GM19328 (cell line): ENCODE data around the gene PPP1R17.

Experiments
- ATAC-seq: cut with Tn5 transposase; IDR thresholded peaks from one replicate; pipeline ENCODE4 v1.9.1; 2021; ENCODE audit warnings: mild to moderate bottlenecking, moderate library complexity; ENCODE audit not compliant: unreplicated experiment

The PPP1R17 gene

GRCh38 chr7:31695859-31696614 lies 9.0 kb downstream of the PPP1R17 start:
- no peak for ATAC-seq

DNA sequence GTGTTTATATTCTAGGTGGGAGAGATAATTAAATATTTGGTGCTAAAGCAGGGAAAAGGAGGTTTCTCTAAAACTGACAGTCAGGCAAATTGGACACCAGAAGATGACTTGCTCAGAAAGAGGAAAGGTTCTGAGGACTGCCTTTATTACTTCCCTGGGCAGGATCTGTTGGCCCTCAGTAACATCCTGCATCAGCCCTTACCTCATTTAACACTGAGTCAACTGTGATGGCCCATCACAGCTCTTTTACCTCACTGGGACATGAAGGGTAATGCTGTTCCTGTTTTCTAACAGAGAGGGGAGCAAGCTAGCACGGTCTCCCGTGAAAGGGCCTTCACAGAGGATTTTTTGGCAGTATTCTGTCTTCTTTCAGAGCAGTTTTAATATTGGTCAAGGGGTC lies 12.0 kb downstream of the PPP1R17 start:
- ATAC-seq = no peak

DNA sequence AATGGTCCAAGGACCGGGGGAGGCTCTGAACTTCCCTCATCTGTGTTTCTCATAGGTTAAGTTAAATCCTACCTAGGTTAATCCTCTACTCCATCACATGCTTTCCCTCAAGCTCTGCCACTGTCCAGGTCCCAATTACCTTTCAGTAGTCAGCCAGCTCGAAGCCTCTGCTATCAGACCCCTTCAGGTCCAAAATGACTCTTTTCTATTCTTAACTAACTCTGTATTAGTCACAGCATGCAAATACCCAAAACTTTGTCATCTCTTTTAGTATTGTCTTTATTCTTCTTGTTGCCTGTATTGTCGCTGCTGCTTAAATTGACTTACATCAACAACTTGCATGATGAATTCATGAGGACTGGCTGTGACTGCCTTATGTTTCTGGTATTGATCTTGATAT lies 15.3 kb downstream of the PPP1R17 start:
- ATAC-seq = no peak

- peak; percentile 39 for ATAC-seq
These were observed 18.4 kb downstream of the PPP1R17 start for GRCh38 chr7:31705377-31705776.

DNA sequence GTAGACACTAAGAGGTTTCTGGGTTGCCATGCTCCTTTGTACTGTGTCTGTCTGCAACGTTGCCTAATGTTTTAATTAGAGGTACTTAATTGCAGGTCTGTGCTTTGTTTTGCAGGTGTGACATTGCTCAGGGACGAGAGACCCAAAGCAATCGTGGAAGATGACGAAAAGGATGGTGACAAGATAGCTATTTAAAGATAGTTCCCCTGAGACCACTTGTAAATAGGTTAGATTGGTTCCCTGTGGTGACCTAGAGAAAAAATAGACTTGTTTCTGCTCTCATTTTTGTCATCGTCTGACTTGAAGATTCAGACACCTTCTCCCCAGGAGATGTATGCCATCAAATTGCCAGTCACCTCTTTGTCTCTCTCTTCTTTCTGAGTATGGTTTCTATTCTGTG lies 20.1 kb downstream of the PPP1R17 start:
- ATAC-seq = peak; percentile 45

- ATAC-seq = no peak
These were observed 23.2 kb downstream of the PPP1R17 start for GRCh38 chr7:31710171-31710570.

DNA sequence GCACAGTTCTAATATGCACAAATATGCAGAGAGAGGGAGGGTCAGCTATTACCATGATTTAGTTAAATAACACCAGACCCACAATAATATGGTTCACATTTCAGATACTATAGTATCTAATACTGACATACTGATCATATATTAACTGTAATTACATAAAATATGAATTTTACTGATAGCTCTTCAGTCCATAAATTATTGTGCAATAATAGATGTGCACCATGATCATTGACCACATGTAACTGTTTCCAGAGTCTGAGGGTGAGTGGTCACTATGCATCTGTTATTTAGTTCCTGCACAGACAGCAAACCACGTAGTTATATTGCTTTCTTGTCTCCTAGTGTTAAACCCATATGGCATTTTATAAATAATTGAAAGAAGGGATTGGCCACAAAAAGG lies 29.3 kb downstream of the PPP1R17 start:
- no peak for ATAC-seq

GRCh38 chr7:31720366-31720765 lies 33.4 kb downstream of the PPP1R17 start:
- ATAC-seq = no peak

DNA sequence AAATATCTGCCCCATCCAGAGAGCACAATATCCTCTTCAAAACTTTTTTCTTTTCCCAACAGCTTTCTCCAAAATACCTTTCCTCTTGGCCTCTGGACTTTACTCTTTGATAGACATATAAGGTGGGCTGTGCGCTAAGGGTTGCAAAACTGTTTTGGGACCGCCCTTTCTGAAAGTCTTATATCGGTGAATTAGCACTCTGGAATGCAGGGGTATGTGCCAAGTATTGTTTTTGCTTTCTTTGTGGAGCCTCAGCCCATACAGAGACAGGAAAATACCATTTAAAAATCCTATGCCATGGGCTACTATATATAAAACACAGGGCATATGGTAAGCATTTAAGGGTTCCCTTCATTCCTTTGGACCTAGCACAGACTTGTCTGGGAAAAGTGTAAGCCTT lies 37.7 kb downstream of the PPP1R17 start:
- ATAC-seq = no peak

GRCh38 chr7:31729195-31729804 lies 42.3 kb downstream of the PPP1R17 start:
- ATAC-seq = no peak

- no peak for ATAC-seq
These were observed 47.4 kb downstream of the PPP1R17 start for GRCh38 chr7:31734456-31734855.

DNA sequence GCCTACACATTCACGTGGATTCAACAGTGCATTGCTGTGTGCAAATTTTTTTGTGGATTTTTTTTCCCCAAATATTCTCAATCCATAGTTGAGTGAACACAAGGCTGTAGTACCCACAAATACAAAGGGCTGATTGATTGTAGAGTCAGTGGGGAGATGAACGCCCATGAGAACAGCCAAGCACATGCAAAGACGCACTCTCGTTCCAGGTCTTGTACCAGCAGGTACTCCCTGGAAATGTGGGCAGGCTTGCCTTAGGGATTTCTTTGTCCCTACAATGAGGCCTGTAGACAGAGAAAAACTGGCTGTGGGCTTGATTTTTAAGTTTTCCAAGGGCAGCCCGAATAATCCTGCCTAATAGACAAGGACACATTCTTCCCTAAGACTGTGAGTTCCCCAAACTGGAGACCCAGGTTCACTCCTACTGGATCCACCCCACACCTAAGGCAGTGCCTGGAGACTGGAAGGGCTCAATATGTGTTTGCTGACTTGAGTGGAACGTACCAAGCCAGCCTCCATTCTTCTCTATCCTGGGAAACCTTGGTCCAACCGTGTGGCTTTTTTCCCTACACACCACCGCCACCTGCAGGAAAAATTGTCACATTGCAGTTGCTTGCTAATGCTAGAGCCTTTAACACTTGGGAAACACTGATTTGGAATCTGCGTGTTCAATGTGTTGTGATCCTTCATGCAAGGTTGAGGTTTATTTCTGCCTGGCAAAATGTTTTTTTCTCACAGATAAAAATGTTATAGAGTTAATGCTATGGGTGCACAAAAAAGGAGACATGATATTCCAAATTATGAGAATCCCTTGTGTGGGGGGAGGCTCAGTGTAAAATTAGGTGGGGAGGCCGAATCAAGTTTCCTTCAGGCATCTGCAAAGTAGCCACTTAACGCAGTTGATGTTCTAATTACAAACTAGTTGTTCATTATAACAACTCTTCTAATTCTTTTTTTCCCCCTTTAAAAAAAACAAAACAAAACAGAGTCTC lies 49.3 kb downstream of the PPP1R17 start:
- ATAC-seq = no peak

- no peak for ATAC-seq
These were observed 54.8 kb downstream of the PPP1R17 start for GRCh38 chr7:31741852-31742251.

GRCh38 chr7:31744294-31744874 lies 57.4 kb downstream of the PPP1R17 start:
- ATAC-seq = peak; percentile 67

GRCh38 chr7:31747553-31747952 lies 60.5 kb downstream of the PPP1R17 start:
- no peak for ATAC-seq

- no peak for ATAC-seq
These were observed 61.1 kb downstream of the PPP1R17 start for GRCh38 chr7:31748084-31748483.

- ATAC-seq = no peak
These were observed 64.7 kb downstream of the PPP1R17 start for GRCh38 chr7:31751726-31752125.
